ENCODE results near the gene CIROP.
A peak's percentile ranks its signal among the peaks of the same experiment; 100 is the strongest.

The CIROP gene

GRCh38 chr14:23066855-23067744, 37.7 kb downstream of the CIROP start:
- DNase-seq (ENCODE audit: low spot score) = no peak

DNA sequence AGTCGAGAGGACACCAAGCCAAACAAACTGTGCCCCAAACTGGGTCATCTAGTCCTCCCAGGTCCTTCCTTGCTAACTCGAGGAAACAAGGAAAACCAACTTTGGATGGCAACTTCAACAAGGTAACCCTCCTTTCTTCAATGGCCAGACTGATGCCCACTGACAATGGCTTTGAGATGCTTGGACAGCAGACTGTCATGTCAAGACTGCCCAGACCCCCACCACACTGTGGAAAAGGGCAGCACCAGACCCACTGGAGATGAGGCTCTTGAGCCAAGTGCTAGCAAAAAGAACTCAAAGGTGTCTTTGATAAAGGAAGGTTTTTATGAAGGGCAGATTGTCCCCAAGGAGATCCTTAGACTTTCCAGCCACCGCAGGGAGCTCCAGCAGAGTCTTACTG, 38.4 kb downstream of the CIROP start:
- no peak for DNase-seq (ENCODE audit: low spot score)

DNA sequence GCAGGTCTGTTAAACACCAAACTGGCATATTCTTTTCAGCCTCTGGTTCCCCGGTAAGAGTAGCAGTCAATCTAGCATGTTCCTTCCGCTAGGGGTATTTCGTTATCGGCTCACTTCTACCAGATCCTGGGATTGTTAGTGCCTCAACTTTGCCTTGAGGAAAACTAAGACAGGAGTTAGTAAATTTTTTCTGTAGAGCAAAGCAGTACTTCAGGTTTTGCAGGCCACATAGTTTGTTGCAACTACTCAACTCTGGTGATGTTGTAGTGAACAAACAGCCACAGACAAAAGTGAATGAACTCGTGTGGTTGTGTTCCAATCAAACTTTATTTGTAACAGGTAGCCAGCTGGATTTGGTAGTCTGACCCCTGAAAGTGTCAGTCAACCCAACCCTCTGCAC, 41.2 kb downstream of the CIROP start:
- no peak for DNase-seq (ENCODE audit: low spot score)

DNA sequence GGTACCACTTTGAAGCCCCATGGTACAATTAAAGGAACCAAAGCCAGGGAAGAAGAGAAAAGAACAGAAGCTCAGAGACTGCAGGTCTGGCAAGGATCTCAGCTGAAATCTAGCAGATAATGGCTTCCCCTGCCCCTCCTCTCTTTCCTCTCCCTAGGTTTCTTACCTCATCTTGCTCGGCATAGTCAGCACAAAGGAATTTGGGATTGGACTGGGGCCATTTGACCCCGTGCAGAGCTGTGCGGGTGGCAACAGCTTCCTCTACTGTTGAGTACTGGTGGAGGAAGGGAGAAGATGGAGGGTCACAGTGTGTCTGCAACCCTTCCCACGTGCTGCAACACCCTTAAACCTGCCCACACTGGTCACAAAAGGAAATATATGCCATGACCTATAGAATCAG, 42.8 kb downstream of the CIROP start:
- DNase-seq (ENCODE audit: low spot score) = no peak

- no peak for DNase-seq (ENCODE audit: low spot score)
These were observed 44.1 kb downstream of the CIROP start for GRCh38 chr14:23060536-23061260.

DNA sequence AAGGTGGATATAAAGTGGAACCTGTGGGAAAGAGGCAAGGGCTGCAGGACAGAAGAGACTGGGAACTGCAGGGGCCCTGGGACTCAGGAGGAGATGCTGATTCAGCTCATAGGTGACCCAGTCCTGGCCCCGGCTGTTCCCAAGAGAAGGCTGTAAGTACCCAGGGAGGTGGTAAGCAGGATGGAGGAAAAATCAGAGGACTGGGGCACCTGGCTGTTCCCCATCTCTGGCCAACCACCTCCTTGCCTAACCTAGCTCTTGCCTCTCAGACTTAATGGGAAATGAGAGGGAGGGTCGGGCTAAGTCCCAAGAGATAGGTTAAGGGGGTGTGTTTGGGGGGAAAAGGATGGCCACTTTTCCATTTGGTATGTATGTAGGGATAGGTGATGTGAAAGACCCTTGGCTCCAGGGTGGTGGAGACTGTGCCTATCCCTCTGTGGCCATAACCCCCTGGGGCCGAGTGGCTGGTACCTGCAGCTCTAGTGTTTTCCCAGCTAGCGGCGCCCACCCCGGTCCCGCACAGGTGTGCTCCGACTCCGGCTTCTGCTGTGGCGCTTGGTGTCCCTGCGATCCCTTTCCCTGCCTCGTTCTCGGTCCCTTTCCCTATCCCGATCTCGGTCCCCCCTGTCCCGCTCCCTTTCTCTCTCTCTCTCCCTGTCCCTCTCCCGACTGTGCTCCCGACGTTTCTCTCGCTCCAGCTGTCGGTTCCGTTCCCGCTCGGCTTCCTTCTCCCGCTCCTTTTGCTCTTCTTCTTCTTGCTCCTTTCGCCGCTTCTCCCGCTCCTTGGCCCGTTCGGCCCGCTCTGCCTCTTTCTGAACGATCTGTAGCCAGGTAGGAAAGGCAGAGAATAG, 45.9 kb downstream of the CIROP start:
- DNase-seq (ENCODE audit: low spot score) = no peak

GRCh38 chr14:23057757-23058653, 46.8 kb downstream of the CIROP start:
- DNase-seq (ENCODE audit: low spot score) = peak; percentile 93

- DNase-seq (ENCODE audit: low spot score) = no peak
These were observed 47.6 kb downstream of the CIROP start, which contains the start of gene CDH24 for GRCh38 chr14:23056956-23057756. TSS of gene CDH24 (minus strand) at chr14:23057520. CDS start at chr14:23055733, 1,787 bp downstream.

- DNase-seq (ENCODE audit: low spot score) = no peak
These were observed 48.4 kb downstream of the CIROP start for GRCh38 chr14:23056145-23056955.

- no peak for DNase-seq (ENCODE audit: low spot score)
These were observed 49.1 kb downstream of the CIROP start for GRCh38 chr14:23055621-23056144.

GRCh38 chr14:23055147-23055550, 49.6 kb downstream of the CIROP start:
- no peak for DNase-seq (ENCODE audit: low spot score)

GRCh38 chr14:23054000-23054811, 50.6 kb downstream of the CIROP start:
- DNase-seq (ENCODE audit: low spot score) = no peak

DNA sequence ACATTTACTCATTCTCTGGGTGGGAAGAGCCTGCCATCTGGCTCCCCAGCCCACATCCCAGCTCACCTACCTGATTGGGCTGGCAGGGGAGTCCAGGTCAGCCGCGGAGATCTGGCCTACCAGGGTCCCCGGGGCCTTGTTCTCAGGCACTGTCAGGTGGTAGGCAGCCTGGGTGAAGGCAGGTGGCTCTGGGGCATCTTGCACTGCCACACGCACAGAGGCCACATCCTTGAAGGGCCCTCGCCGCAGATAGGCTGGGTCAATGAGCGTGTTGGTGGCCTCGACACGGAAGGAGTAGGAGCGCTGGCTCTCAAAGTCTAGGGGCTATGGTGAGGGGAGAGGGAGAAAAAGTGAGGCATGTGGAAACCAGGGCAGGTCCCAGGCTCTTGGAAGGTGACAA, 51.4 kb downstream of the CIROP start:
- DNase-seq (ENCODE audit: low spot score) = no peak

- no peak for DNase-seq (ENCODE audit: low spot score)
These were observed 52.1 kb downstream of the CIROP start for GRCh38 chr14:23052671-23053070.

DNA sequence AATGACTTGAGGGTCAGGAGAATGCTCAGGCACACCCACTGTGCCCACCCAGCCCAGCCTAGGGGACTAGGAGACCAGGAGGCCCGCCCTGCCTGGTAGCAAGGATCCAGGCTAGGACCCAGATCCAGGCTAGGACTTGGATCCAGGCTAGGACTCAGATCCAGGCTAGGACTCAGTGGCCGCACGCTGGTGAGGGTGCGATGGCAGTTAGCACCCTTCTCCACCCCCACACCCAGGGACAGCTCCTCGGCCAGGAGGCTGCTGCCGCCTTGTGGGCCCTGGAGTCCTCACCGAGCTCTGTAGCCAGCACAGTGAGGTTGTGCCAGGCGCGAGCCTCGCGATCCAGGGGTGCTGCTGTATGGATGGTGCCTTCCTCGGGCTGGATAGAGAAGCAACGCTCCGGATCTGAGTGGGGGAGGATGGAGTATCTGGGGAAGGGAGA, 52.6 kb downstream of the CIROP start:
- DNase-seq (ENCODE audit: low spot score) = no peak

DNA sequence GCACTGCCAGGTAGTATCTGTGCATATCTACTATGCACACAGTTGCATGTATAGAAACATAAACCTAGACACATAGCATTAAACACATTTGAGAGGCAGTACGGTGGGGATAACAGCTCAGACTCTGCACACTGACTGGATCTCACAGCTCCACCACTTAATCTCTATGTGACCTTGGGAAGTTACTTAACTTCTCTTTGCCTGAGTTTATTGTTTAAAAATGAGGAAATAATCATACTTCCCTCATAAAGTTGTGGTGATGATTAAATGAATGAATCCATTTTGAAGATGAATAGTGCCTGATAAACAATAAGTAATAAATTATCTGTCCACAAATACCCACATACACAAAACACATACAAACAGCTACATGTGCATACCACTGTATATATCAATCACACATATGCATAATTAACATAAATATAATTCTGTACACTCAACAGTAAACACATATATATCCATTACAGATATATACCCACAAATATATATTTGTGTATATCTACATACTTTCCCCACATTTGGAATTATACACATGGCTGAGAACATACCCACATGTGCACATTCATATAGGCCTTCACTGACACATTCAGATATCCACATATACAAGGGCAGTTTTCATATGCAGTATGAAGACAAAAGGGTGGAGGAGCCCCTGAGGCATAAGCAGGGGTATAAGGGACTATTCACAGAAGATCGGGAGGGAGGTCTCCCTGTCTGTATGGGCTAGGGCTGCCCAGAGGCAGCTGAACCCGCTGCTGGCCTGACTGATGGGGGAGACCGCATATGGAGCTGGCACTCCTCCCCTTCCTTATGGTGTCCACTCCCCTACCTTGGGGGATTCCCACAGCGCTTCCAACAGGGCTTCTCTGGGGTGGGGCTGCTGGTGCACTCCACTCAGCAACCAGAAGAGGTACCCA, 53.4 kb downstream of the CIROP start:
- no peak for DNase-seq (ENCODE audit: low spot score)
